Jurkat, Clone E6-1 (cell line): ENCODE data around the gene FBXO2. TPM values are rescaled to one million over a fixed set of nuclear protein-coding genes. Genes with fewer than 3 reads are reported as not detected.

Experiments
- DNase-seq: peaks from one replicate; pipeline ENCODE4 v3.0.0-alpha.2; 2011; ENCODE audit warnings: low read depth, low spot score
- H3K4me3 ChIP-seq: 2 replicates; pipeline ENCODE4 v1.5.1; 2011; ENCODE audit warnings: mild to moderate bottlenecking, low read length, control low read depth, moderate library complexity
- polyA plus RNA-seq: library from polyadenylated mRNA; unstranded; fragments of >200 nt; gene quantifications from one replicate; pipeline ENCODE4 v1.2.1, GENCODE V29; 2012; ENCODE audit warnings: missing spikeins; ENCODE audit not compliant: insufficient read length, insufficient read depth

FBXO2 gene, protein sequence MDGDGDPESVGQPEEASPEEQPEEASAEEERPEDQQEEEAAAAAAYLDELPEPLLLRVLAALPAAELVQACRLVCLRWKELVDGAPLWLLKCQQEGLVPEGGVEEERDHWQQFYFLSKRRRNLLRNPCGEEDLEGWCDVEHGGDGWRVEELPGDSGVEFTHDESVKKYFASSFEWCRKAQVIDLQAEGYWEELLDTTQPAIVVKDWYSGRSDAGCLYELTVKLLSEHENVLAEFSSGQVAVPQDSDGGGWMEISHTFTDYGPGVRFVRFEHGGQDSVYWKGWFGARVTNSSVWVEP
- polyA plus RNA-seq, result 2.0 TPM

DNA sequence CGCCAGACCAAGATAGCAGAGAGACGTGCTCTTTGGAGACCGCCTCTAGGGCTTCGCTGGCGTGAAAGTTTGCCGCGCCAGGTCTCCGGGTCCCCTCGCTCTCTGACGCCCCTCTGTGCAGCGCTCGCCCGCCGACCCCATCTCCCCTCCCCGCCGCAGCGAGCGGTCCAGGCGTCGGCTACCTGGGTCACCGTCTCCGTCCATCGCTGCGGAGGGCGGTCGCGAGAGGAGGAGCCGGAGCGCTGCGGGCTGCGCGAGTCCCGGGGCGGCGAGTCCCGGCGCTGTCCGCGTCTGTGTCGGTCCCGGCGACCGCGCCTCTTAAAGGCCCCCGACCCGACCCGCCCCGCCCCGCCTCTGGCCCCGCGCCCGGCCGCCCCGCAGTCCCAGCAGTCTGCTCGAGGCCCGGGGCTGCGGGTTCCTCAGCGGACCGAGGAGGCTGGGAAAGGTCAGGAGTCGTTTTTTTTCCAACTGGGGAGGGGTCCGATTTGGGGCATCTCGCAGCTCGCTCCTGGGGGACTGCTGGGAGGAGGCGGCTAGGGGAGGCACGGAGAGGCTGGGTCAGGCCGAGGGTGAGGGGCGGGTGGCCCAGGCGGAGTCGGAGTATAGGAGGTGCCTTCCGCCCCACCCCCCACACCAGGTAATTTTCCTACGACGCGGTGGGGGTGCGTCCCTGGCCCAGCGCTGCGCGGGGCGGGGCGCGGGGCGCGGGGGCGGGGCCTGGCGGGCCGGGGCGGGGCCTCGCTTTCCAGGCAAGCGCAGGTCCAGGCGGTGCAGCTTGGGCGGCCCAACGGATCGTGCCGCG is at the start of gene FBXO2, which contains the start of gene FBXO44:
FBXO2 (minus strand) TSS at position 293 of the 802 bp plus-strand sequence; CDS start at position 204, 89 bp downstream.
FBXO44 (plus strand) TSS at position 741 of the 802 bp plus-strand sequence. CDS start 959 bp downstream, outside the sequence.
- DNase-seq, result no peak
- peak within 1 kb of the TSS; percentile 53 for H3K4me3 ChIP-seq

DNA sequence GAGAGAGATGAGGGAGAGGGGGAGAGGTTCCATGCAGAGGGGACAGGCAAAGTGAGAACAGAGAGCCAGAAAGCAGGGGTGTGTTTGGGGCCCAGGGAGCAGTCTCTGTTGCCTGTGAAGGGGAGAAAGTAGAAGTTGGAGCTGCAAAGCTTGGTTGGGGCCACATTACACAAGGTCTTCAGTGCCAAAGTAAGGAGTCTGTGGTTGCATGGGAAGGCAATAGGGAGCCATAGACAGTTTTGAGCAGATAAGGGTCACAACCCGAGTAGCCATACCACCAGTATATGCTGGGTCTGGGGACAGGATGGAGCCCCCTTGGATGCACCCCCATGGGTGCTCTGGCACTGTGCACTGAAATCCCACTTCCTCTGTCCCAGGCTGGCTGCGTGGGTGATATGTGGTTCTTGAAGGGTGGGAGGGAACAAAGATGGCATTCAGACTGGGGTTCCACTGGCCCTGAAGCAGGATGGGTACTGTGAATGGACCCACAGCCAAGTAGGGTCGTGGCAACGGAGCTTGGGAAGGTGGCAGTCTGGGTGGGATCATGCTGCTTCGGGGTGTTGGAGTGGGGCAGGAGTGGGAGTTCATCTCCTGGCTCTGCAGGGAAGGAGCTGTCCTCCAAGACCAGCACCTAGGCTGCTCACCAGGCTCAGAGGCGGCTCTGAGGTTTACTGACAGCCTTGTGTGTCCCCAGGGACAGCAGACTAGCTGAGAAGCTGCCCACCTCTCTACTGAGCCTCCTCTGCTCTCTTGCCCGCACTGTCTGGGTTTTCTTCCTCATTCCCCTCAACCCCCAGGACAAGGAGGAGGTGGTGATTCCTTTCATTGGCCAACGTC is 49.3 kb upstream of the FBXO2 start:
- DNase-seq, result no peak
- H3K4me3 ChIP-seq, result no peak overlapping the region

DNA sequence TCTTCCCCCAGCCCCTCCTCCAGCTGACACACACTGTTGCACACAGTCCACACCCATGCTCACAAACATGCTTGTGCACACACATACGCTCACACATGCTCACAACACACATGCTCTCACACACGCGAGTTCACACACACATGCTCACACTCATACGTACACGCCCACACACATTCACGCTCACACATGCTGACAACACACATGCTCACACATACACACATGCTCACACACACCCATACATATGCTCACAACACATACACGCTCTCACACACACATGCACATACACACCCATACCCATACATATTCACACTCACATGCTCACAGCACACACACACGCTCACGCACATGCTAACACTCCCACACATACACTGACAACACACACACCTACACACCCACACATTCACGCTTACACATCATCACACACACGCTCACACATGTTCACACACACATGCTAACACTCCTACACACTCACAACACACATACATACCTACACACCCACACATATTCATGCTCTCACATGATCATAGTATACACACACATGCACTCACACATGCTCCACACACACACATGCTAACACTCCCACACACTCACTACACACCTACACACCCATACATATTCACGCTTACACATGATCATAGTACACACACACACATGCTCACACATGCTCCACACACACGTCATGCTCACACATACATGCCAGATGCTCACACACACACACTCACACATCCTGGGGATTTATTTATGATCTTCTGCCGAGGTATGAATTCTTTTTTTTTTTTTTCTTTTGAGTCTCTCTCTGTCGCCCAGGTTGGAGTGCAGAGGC is 48.0 kb upstream of the FBXO2 start:
- H3K4me3 ChIP-seq, result no peak overlapping the region
- DNase-seq, result no peak

DNA sequence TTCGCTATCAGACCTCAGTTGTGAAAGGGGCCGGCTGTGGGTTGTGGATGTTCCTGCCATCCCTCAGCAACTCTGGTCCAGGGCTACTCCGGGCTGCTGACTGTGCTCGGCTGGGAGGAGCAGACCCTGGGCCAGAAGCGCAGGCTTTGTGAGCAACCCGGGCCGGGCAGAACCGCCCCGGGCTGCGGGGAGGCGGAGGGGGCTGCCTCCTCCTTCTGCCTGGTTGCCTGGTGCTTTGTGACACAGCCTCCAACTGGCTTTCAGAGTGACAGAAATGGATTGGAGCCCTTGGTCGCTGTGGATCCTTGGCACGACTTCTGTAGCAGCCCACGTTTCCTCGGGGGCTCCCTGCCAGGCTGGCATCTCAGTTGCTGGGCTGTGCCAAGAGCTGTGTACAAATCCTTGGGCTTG is 47.3 kb upstream of the FBXO2 start:
- H3K4me3 ChIP-seq, result no peak overlapping the region

DNA sequence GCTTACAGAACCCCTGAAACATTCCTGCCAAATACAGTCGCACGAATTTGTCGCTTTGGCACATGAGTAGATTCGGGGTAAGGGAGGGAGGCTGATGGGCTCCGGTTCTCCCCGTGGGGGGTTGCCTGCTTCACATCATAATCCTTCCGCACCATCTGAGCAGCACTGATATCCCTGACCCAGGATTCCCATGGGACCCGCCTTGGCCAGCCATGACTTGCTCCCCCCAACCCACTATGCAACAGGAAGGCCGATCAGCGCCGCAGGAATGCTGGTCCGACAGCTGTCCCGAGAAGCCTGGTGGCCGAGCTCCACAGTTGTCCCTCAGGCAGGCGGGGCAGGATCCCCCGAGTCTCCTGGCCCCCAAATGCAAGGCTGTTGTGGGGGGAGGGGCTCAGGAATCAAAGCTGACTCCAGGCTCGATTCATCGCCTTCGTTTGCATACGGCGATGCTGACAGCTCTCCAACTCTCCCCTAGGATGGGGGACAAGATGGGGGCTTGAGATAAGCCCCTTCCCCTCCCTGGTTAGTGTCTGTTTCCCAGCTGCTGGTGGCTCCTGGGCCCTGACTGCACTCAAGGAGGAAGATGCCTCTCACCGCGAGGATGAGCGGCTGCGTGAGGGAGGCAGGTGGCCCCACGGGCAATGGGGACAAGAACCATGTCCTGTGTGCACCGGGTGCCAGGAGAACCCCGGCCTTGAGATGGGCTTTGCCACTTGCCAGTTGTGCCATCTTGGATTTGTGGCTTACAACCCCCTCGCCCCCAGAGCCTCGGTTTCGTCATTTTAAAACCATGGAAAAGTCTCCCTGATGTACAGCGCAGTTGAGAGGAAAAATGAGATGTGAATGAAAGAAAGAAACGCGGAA is 46.6 kb upstream of the FBXO2 start:
- no peak for DNase-seq
- H3K4me3 ChIP-seq, result no peak overlapping the region

More for the DNA sequence above, 47.3 kb upstream of the FBXO2 start:
- DNase-seq, result no peak

DNA sequence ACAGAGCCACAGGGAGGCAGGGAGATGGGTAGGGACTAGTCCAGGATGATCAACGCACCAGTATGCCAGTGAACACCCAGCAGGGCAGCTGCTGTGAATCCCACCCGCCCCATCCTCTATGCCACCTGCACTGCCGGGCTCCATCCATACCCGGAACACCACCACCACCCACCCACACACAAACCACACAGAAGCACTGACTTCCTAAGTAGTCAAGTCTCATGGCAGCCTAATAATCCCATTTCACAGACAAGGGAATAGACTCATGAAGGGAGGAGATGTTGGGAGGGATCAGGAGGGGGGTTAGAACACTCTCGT is 43.6 kb upstream of the FBXO2 start:
- DNase-seq, result no peak
- no peak overlapping the region for H3K4me3 ChIP-seq

DNA sequence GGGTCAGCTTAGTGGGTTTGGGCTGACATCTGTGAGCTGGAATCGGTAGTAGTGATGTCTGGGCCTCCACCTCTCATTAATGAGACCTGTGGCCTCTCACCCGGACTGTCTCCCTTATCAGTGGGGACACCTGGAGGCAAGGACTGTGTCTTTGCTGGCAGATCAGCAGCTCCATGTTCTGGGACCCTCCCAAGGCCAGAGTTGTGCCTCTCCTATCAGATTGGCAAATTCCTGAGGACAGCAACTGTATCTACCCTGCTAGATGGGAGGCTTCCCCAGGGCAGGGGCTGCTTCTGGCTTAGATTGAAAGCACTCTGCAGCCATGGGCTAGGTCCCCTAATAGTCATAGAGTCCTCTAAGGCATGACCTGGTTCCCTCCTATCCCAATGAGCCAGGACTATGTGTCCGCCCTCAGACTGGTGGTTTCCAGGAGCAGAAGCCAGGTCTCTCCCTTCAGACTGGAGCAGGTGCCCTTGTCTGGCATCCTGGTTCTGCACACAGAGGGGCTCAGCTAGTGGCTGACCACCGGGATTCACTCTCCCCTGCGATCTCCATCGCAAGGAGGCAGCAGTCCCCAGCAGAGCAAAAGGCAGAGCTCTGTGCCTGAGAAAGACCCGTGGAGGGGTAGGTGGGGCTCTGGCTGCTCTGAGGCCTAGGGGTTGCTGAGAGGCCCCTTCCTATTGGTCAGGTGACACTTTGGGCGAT is 43.1 kb upstream of the FBXO2 start:
- H3K4me3 ChIP-seq, result no peak overlapping the region
- DNase-seq, result no peak

DNA sequence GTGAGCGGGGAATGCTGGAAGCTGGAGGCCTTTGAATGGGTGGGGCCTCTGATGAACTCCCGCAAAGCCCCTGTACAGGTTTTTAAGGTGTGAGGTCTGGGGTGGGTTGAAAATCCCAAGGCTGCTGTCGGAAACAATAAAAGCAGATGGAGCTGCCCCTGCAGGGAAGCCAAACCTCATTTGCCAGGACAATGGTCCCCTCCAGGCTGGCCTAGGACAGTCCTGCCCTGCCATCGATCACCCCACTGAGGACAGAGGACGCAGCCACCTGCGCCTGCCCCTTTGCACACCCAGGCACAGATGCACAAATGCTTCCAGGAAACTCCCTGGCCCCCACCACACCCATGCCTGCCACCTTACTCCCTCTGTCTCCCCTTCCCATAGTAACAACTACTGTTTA is 41.6 kb upstream of the FBXO2 start:
- no peak for DNase-seq
- no peak overlapping the region for H3K4me3 ChIP-seq

DNA sequence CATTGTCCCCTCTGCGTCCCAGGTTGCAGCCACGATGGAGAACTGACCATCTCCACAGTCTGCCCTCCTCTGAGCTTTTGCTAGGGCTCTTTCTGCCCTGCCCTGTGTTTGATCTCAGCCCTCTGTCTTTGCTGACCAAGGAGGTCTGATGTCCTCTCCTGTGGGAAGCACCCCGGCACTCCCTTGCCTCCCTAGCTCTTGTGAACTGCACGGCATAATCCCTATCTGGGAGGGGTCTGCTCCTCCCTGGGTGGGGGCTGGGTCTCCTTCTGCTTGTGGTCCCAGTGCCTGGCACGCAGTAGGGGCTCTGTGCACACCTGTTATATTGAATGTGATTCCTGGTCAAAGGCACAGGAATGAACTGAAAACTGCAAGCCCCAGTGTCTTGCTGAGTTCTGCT is 39.7 kb upstream of the FBXO2 start:
- no peak for DNase-seq
- H3K4me3 ChIP-seq, result no peak overlapping the region

DNA sequence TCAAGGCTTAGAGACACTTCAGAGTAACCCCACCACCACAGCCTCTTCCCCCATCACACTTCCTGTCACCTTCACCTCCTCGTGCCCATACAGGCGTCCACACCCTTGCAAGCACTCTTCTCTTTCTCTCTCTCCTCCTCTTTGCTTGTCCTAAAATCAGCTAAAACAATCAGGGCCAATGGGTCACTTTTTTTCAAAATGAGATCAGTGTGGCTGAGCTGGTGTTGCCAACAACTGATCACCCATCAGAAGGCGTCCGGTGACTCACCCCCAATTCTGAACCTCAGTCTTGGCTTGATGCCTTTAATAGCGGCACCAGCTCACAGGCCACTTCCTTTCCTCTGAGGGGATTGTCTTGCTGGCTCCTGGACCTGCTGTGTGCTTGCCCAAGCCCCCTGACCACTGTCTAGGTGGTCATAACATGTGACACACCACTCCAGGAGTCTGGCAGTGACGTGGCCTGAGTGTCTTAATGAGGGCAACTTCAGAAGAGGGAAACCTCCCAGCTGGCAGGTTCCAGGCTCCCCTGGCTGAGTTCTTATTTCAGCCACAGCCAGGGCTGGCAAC is 38.9 kb upstream of the FBXO2 start:
- peak; percentile 32 for DNase-seq
- H3K4me3 ChIP-seq, result no peak overlapping the region

DNA sequence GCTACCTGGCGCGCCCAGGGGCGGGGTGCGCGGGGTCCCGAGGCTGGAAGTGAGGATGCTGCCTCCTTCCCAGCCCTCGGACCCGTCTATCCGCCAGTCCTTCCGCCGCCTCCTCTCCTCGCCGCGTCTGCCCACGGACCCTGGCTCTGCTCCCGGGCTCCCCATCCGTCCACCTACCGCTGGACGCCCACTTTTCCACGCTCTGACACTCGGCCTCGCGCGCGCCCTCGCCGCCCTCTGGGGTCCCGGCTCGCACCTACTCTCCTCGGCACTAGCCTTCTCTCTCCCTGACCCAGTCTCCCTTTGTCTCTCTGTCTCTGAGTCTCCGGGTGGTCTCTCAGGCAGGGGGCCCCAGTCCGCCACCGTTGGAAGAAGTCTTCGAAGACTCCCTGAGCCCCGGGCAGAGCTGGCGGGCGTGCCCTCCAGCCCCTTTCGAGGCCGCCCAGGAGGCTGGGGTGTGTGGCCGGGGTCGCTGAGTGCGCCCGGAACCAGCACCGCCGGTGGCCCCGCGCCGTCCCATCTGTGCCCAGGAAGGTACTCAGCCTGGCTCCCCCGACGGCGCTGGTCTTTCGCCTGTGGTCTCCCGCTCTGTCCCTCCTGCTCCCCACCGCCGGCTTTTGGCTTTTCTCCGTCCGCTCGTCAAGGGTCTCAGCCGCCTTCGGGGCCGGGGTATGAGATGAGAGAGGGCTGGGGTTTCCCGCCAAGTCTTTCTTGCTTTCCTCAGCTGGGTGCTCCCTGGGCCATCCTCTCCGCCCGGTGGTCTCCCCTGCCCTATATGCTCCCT is 37.9 kb upstream of the FBXO2 start:
- DNase-seq, result no peak
- H3K4me3 ChIP-seq, result peak overlapping the region; percentile 62; the same call in 1 of the 2 replicates

DNA sequence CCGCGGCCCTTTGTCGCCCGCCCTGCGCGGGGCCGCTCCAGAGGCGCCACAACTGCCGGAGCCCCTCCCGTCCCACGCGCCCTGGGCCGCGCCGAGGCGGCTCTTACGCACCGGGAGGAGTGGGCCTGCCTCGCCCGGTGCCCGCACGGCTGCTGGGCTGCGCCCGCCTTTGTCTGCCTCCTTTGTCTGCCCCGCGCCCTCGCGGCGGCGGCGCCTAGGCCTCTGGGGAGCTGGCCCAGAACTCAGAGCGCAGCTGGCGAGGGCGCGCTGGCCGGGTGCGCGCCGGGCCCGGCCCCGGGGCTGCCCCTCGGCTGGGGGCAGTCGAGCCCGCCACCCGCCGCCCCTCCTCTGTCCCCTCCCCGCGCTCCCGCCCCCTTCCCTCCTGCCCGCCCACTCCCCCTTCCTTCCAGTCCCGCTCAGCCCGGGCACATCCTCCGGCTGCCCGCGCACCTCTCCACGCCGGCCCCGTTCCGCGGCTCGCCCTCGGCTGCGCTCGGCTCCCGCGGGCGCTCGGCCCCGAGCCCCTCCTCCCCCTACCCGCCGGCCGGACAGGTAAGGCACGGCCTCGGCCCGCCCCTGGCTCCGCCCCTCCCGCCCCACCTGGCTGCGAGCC is 37.2 kb upstream of the FBXO2 start, which contains the start of gene DRAXIN:
DRAXIN (plus strand) TSS at position 409 of the 613 bp plus-strand sequence. CDS start 14,549 bp downstream, outside the sequence.
- DNase-seq, result no peak
- peak within 1 kb of the TSS; percentile 62 for H3K4me3 ChIP-seq

DNA sequence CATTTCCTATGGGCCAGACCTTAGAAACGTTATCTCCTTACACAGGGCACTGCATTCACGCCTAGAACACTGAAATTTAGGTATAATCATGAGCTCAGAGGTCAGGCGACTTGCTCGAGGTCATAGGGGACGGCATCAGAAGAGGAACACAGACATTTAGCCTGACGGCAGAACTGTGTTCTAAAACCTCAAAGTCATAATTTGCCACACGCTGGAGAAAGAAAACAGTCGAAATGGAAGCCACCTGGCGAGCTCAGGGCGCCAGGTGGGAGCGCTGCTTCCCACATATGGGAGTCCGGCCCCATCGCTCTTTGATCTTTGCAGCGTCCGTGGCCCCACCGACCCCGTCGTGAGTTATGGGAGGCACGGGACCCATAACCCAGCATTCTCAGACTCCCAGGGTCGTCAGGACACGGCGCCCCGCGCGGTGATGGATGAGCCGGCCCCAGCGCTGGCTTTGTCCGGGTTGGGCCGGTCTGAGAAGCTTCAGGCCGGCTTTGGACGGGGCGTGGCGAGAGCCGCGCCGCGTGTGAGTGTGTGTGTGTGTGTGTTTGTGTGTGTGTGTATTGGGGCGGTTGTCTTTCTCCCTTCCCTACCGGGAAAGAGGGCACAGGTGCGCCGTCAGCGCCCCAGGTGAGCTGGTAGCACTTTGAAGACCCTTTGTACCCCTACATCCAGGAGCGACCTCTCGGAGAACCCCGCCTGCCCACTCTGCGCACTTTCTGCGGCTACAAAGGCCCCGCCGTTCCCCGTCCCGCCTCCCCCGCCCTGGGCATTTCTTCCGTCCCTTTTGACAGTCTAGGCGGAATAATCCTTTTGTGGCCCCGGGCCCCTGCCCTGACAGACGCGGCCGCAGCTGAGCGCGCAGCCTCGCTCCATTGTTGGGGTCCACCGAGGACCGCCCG is 36.4 kb upstream of the FBXO2 start:
- peak overlapping the region; percentile 62 for H3K4me3 ChIP-seq
- DNase-seq, result no peak

DNA sequence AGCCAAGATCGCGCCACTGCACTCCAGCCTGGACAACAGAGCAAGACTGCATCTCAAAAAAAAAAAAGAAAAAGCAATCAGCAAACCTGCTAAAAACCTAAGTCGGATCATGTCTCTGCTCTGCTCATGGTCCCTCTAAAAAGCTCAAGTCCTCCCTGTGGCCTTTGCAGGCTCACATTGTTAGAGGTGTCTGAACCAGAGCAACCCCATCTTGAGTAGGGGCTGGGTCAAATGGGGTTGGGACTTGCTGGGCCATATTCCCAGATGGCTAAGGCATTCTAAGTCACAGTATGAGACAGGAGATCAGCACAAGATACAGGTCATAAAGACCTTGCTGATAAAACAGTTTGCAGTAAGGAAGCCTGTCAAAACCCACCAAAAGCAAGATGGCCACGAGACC is 34.3 kb upstream of the FBXO2 start:
- no peak overlapping the region for H3K4me3 ChIP-seq
- no peak for DNase-seq
